HG03432 (cell line): ENCODE results near the gene NCK2.
"Not testable (repeated sequence)": the region's sequence is repeated elsewhere in the genome, so short reads cannot be mapped to it uniquely, and the experiment has no call there.

ENCODE experiments used
- ATAC-seq: cut with Tn5 transposase; IDR thresholded peaks from one replicate; pipeline ENCODE4 v1.9.1; 2021; ENCODE audit warnings: mild to moderate bottlenecking, moderate library complexity; ENCODE audit not compliant: unreplicated experiment

Gene NCK2

GRCh38 chr2:105883911-105884694 is 139.4 kb downstream of the NCK2 start:
- no peak for ATAC-seq

- no peak for ATAC-seq
Observed at GRCh38 chr2:105885456-105885855, 140.7 kb downstream of the NCK2 start.

DNA sequence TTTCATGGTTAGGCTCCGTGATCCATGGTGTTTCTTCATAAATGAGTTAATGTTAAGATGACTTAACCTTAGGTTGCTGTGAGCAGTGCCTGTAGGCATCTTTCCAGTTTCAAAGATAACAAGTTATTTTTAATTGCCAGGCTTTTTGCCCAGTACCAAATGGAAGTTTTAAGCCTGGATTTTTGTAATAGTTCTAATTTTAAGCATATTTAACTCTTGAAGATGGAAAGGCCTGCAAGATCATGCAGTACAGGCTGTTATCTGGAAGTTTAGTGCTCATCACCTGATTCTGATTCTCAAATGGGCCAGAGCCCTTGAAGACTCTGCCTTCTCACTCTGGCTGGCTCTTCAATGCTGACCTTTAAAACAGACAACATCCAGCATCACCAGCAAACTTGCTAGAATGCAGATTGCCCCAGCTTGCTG is 141.3 kb downstream of the NCK2 start:
- no peak for ATAC-seq

DNA sequence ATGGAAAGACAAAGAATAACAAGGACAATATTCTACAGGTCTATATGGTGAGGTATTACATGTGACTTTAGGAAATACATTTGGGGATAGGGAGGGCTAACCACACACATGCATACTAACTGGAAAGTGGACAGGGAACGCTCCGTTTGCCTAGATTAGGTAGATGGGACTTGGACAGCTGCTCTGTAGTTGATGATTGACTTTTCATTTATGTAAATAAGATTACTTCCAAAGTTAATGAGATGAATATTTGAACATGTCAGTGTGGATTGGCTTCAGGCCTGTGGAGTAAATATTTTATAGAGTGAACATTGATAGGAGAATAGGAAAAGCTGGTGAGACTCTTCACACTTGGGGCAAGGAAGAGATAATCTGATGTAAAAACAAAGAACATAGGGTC is 142.0 kb downstream of the NCK2 start:
- ATAC-seq, result no peak

DNA sequence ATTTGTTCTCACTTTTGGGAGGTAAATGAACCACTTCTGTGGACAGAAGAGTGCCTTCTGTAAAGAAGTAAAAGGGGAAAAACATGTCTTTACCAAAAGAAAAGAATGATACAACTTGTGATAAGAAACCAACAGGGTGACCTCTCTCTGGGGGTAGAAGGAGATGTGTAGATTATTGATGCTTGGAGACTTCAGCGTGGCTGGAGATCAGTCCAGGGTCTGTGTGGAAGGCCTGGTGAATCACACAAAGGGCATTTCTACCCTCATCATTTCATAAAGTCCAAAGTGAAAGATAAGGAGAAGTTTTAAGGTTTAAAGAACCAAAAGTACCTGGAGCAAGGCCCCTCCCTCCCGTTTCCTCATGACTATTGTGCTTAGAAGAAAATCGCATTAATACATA is 142.5 kb downstream of the NCK2 start:
- no peak for ATAC-seq

- ATAC-seq, result no peak
Observed at GRCh38 chr2:105888625-105889024, 143.9 kb downstream of the NCK2 start.

GRCh38 chr2:105889046-105889445 is 144.3 kb downstream of the NCK2 start:
- no peak for ATAC-seq

- ATAC-seq, result no peak
Observed at GRCh38 chr2:105890111-105890510, 145.4 kb downstream of the NCK2 start.

GRCh38 chr2:105890856-105891255 is 146.1 kb downstream of the NCK2 start:
- ATAC-seq, result no peak

GRCh38 chr2:105893011-105893995 is 148.6 kb downstream of the NCK2 start:
- no peak for ATAC-seq

GRCh38 chr2:105894327-105894944 is 149.7 kb downstream of the NCK2 start:
- no peak for ATAC-seq

GRCh38 chr2:105895990-105896764 is 151.5 kb downstream of the NCK2 start:
- ATAC-seq, result no peak

DNA sequence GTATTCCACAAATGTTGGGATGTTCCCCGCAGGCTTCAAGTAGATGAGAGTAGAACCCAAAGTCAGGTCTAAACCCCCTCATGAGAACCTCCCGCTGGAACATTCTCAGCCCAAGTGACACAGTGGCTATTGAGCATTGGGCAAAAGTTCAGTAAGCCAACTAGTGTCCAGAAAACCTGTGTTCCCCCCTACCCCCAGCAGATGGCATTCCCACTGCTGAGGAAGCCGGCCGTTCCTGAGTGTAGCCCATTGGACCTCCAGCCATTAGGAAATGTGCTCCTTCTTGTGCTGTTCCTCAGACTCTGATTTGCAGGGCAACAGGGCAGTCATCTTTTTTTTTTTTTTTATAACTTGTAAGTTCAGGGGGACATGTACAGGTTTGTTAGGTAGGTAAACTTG is 152.1 kb downstream of the NCK2 start:
- ATAC-seq, result no peak

- not testable (repeated sequence) for ATAC-seq
Observed at GRCh38 chr2:105897694-105898093, 153.0 kb downstream of the NCK2 start.

GRCh38 chr2:105903051-105903674 is 158.5 kb downstream of the NCK2 start:
- ATAC-seq, result no peak

DNA sequence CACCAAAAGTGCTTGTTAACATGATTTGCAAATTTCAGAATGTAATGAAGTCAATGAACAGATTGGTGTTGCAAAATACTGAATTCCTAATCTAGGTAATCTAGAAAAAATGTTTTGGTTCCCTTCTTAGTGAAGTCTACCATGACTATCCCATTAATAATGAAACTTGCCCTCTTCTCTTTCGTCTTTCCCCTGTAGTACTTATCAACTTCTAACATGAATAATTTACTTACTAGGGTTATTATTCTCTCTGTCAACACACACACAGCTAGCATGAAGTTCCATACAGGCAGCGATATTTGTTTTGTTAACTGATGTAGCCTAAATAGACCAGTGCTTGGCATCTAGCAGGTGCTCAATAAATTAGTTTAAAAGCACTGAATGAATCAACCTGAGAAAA is 160.2 kb downstream of the NCK2 start:
- ATAC-seq, result peak; percentile 97

DNA sequence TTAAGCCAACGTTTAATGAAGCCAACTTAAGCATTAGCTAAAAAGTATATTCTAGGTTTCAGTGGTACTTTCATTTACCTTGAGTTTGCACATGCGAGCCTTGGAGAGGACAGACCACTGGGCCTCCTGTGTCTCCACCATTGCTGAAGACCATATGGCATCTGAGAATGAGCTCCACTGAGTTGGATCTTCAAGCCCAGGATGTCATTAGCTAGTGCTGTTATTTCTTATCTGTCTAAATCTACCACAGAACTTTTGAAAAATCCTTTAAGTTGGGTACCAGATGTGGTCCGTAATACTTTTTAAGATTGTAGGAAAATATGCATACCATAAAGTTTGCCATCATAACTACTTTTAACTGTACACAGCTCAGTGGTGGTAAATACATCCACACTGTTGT is 161.8 kb downstream of the NCK2 start:
- no peak for ATAC-seq

- ATAC-seq, result no peak
Observed at GRCh38 chr2:105907184-105907583, 162.5 kb downstream of the NCK2 start.

- ATAC-seq, result no peak
Observed at GRCh38 chr2:105909215-105909614, 164.5 kb downstream of the NCK2 start.
